Non-pigmented ciliary epithelial cell (primary cell): ENCODE measurements around the gene OSBPL2.

Source experiments
- DNase-seq: peaks from one replicate; pipeline ENCODE4 v3.0.0-alpha.2; 2010; ENCODE audit warnings: low read depth

OSBPL2 gene

DNA sequence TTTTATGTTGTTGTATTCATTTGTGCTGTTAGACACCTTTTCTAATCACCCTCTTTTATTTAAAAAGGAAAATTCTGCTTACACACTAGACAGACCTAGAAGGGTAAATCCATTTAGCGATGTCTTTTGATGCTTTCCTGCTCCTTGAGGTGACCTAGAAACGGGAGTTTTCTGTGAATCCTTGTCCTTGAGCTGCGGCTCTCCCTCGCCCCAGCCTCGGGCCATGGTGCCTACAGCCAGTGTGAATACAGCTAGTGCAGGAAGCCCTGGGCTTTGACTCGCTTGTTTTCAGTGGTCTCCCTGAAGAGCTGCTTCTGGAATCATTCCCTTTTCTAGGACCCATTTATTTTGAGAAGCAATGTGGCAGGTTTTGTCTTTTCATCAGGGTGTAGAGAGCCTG lies 46.8 kb downstream of the OSBPL2 start:
- no peak for DNase-seq

DNA sequence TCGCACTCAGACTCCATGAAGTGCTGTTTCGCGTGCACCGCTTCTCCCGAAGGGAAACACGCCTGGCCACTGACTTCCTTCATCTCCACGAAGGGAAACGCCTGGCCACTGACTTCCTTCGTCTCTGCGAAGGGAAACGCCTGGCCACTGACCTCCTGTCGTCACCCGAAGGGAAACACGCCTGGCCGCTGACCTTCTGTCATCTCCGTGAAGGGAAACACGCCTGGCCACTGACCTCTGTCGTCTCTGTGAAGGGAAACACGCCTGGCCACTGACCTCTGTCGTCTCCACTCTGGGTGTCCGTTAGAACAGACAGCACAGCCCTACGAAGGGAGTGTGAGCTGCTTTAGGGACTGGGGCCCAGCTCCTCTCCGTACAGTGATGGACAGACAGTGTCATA lies 47.4 kb downstream of the OSBPL2 start:
- DNase-seq, result no peak

DNA sequence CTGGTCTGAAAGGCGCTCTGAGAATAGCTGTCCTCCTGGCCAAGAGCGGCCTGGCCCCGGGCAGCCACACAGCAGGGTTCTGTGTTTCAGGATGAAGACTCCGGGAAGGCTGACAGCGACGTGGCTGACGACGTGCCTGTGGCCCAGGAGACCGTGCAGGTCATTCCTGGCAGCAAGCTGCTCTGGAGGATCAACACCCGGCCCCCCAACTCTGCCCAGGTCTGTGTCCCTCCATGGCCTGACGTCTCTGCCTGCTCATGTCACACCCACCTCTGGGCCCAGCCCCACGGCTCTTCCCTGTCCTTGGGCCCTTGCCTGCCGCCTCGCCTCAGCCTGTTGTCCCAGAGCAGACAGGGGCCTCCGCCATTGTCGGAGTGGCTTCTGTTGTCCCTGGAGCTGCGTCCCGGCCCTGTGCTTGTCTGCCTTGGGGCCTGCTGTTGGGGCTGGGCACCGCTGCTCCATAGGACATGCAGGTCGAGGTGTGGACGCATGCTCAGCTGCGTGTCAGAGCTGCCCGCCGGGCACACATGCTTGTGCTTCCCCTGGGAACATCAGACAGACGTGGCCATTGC lies 48.3 kb downstream of the OSBPL2 start:
- no peak for DNase-seq

DNA sequence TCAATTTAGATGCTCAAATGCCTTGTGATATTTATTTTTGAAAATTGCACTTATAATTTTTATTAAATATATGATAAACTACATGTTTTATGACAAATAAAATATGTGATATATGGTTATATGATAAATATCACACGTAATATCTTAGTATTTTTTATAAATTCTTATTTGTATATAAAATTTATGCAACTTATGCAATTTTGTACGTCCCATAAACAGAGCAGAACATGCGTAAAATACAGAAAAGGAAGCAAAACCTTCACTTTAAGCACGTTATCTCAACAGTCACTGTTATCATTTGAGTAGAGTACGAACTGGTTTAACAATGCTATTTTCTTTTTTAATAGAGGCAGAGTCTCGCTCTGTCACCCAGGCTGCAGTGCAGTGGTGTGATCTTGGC lies 48.8 kb downstream of the OSBPL2 start:
- no peak for DNase-seq

DNA sequence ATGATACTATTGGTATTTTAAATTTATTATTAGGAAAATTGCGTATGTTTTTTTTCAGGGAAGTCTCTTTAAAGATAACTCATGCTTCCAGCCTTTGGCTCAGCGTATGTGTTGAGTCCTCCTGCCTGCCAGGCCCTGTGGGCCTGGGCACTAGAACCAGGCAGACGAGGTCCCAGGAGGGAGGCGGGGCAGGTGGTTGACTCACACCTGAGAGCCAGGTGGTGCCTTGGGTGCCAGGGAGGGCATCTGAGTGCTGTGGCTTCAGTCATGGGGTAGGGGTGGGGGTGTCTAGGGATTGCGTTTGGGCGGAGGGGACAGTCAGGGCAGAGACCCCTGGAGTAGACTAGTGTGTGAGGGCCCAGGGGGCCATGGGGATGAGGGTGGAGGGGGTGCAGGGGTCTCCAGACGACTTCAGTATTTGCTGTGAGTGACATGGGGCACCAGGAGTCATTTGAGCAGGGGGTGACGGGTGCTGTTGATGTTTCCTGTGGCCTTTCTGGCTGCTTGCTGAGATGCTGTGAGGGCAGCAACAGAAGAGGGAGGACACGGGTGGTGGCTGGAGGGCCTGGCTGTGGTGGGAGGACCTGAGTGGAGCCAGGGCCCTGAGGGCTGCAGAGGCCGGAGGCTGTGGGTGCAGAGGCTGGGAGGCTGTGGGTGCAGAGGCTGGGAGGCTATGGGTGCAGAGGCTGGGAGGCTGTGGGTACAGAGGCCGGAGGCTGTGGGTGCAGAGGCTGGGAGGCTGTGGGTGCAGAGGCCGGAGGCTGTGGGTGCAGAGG lies 49.6 kb downstream of the OSBPL2 start:
- no peak for DNase-seq

DNA sequence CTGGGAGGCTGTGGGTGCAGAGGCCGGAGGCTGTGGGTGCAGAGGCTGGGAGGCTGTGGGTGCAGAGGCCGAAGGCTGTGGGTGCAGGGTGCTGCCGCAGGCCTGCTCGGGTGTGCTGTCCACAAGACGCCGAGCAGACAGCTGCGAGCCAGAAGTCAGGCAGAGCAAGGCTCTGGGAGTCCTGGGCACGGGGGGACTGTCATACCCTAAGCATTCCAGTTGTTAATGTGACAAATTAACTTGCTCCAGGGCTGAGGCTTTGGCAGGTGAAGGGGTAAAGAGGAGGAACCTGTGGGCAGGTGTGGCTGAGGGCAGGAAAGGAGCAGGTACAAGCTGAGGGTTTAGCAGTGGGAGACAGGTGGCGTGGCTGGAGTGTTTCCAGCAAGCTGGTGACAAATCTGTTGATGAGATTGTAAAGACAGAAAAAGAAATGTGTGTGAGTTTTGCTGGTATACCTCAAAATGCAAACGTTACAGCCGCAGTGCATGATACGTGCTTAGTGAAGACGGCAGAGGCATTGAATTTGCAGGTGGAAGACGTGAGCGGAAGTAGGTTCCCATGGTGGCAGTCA lies 50.3 kb downstream of the OSBPL2 start:
- DNase-seq, result no peak

DNA sequence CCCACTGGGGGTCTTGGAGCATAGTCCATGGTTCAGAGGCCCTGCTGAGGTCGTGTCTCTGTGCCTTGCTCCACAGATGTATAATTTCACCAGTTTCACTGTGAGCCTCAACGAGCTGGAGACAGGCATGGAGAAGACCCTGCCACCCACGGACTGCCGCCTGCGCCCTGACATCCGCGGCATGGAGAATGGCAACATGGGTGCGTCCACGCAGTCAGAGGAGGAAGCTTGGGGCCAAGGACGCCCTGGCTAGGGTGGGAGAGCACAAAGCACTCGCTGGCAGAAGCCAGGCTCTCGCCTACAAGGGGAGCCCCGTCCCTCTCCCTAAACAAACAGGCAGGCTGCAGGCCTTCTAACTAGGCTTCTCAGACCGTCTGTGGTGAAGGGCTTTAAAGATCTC lies 50.8 kb downstream of the OSBPL2 start:
- no peak for DNase-seq

DNA sequence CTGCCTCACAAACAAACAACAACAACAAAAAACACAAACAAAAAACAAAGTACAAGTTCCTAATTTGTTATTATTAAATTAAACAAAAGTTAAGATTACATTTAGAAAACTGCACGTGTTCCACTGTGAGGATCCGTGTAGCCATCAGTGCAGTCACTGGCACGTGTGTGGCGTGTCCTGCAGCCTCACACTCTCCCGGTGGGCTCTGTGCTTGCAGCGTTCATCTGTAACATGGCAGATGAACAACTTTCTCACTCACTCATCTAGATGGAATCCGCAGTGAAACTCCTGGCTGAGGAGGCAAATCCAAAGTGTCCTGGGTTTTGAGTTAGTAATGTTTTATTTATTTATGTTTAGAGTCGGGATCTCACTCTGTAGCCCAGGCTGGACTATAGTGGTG lies 51.6 kb downstream of the OSBPL2 start:
- no peak for DNase-seq

DNA sequence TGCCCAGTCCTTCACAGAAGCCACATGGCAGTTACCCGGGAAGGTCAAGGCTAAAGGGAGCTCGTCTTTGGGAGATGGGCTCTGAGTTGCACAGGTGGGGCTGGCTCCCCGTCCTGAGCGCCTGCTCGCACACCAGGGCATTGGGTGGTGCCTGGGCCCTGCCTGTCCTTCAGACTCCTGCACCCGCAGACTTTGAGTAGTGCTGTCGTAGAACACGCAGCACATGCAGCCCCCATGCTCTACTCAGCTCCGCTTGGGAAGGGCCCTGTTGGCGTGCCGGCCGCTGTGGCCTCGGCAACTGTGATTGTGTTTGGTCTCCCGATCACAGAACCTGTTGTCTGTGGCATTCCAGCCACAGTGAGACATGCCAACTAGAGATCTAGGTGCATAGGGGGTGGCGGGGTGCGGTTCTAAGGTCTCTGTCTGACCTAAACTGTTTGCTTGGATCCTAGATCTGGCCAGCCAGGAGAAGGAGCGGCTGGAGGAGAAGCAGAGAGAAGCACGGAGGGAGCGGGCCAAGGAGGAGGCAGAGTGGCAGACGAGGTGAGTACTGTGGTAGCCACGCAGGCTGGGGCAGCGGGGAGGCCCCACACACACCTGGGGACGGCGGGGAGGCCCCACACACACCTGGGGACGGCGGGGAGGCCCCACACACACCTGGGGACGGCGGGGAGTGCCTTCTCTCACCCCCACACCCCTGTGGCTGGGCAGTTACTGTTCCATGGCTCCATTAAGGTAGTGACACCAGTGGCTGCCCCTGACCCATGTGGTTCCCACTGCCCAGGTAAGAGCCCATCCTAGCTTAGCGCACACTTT lies 53.1 kb downstream of the OSBPL2 start:
- DNase-seq, result no peak

DNA sequence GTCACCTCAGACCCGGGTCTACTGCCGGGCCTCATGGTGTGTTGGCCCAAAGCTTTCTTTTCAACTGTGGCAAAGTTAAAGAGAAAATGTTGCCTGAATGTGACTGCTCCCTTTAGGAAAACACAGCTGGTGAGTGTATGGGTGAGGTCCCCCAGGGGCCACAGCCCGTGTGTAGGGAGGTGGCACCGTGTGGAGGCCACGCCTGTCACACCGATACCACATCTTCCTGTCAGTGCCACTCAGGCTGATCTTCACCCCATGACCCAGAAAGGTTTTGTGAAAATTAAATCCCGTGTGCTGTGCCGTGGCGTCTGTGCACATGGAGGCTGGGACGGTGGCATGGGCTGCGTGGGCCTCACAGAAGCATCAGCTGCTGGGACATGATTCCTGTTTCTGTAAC lies 53.8 kb downstream of the OSBPL2 start:
- no peak for DNase-seq

DNA sequence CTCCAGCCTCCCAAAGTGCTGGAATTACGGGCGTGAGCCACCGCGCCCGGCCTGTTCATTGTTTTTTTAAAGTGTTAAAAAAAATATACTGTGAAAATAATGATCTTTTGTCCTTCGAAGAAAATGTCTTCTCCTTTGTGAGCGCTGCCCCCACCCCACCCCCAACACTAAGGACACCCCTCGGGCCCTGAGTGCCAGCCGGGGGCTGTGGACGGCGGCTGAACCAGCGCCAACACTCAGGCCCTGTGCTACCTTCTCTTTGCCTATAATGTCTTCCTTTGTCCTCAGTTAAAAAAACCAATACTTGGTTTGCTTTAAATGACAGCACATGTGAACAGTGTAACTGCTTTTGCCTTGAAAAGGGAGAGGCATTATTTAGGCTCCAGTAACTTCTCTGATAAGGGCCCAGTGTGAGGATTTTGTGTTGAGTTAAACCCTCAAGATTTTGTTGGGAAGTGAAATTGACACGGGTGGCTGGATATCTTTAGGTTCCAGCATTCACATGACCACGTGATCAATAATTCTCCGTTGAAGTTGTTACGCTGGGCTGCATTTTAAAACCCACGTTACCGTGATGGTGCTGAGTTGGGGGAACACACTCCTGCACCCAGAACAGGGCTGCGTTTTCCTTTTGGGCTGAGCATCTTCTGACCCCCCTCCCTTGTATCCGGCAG lies 54.9 kb downstream of the OSBPL2 start:
- DNase-seq, result no peak

DNA sequence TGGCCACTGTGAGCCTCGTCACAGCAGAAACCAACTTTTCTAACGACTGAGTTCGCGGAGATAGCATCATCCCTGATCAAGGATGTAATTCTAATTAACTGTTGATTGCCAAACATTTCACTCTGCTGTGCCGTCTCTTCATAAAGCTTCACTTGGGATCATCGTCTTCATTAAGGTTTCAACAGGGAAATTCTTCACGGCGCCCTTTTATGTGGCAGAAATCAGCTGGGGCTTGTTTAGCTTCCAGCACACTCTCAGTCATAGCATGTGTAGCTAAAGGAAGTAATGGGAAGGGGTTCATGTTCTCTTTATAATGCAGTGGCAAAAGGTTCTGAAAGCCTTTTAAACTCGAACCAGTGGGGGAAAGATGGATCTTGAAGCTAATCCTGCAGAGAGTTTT lies 55.6 kb downstream of the OSBPL2 start:
- DNase-seq, result no peak

DNA sequence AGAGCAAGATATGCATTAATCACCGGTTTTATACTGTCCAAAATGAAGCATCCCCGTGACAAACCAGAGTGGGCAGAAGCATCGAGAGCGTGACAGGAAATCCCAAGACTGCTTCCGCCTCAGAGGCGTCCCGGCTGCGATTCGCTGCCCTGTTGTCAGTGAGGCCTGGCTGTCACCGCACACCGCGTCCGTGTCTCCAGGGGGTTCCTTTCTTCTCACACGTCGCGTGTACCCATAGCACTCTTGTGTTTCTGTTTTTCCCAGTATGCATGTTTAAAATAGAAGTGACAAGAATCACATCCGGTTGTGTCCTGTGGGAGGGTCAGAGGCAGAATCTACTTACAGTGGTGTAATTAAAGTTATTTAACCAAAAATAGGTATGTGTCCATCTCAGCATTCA lies 56.2 kb downstream of the OSBPL2 start:
- no peak for DNase-seq

DNA sequence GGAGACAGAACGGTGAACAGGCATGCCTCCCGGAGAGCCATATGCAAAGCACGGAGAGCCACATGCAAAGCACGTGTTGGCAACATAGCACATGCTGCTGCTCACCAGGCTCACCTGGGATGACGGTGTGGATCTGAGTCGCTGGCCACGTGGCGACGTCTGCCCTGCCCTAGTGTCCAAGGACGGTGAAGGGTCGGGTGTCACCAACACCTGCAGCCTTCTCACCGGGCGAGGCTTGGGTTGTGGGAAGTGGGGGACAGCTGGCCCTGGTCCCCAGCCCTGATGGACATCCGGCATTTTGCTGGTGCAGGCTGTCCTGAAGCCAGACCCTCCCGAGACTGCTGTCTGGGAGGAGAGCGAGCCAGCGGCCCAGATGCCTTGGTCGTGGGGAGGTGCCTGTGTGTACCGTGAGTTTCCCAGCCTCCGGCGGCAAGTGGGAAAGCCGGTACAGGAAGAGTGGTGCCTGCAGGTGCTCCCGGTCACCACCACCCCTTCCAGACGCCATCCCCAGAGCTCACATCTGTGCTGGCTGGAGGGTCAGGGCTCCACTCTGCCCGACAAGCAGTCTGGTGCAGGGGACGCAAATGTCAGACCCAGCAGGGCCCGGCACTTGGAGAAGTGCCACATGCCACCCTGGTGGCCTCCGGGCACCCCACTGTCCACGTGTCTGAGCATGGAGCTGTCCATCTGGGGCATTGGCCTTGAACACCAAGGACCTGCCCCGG lies 58.6 kb downstream of the OSBPL2 start:
- DNase-seq, result no peak

DNA sequence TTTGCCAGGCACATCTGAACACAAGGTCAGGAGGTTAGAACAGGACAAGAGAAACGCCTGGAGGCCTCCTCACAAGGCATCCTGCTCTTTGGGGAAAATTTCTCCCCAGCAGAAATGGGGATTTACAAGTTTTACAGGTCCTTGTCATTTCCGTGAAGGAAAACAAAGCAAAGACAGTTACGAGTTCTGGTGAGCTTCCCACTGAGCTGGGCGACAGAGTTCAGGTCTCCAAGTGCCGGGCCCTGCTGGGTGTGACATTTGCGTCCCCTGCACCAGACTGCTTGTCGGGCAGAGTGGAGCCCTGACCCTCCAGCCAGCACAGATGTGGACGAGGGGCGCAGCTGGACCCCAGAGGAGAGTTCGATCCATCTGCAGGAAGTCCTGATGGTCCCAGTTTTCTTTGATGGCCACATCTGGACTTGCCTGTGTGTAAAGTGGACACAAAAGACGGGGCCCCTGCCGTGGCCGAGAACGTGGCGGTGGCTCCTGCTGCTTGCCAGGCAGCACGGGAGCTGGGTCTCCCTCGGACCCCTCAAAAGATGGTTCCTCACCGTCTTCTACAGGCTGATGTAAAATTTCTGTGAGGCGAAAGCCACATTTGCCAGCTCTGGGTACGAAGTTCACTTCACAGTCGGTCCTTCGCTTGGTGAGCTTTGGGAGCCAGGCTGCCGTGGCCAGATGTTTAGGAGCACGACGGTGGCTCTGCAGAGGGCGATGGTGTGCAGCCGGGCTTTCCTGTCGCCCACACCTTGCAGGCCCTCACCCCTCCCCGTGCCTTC lies 59.3 kb downstream of the OSBPL2 start:
- DNase-seq, result no peak

DNA sequence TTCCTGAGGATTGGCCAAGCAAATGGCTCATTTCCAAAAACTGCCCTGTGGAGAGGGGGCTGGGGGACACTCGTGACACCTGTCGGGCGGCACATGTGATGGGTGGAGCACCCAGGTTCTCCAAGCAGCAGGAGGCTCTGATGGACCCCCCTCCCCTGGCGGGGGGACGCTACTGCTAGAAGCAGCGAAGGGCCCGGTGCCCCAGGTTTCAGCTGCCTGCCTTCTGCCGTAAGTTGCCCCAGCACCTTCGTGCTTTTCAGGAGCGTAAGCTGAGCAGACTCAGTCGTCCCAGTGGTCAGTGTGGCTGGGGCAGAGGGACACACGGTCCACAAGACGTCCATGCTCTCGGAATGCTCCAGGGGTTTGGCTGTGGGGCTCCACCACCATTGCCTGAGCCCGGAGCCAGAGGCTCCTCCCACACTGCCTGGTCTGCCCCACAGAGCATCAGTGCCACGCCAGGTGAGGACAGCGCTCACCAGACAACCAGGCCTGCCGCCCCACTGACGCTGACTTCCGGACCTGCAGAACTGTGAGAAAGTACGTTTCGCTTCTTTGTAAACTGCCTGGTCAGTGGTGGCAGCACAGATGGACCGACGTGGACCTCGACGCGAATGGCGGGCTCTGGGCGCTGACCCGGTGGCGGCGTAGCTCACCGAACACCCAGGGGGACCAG lies 60.4 kb downstream of the OSBPL2 start:
- no peak for DNase-seq

DNA sequence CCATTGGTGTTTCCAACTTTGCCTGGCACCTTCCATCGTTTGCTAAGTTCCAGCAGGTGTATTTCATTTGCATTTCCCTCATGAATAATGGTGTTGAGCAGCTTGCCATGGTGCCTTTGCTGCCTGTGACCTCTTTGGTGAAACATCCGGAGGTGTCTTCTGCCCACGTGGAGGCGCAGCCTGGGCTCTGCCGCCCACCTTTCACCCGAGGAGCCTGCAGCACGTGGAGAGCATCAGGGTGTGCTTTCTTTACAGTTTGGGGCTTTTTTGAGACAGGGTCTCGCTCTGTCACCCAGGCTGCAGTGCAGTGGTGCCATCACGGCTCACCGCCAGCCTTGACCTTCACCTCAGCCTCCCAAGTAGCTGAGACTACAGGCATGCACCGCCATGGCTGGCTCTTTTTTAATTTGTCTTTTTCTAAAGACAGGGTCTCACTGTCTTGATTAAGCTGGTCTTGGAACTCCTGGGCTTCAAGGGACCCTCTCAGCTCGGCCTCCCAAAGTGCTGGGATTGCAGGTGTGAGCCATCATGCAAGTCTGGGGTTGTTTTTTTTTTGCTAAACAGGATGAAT lies 61.4 kb downstream of the OSBPL2 start:
- DNase-seq, result no peak

DNA sequence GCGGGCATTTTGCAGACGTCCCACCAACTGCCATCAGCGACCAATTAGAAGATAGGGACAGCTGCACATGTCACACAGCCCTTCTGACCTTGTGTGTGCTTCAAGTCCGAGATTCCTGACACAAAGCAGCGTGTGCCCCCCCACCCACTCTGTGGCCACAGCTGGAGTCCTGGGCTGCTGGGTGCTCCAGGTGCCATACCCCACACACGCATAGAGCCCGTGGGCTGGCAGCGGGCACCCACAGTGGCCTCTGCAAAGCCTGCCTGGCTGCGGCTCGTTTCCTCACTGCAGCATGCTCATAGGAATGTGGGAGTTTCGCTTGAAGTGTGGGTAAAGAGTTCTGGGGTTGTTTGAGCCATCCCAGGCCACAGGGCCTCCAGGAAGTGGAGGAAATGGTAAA lies 62.0 kb downstream of the OSBPL2 start:
- no peak for DNase-seq

DNA sequence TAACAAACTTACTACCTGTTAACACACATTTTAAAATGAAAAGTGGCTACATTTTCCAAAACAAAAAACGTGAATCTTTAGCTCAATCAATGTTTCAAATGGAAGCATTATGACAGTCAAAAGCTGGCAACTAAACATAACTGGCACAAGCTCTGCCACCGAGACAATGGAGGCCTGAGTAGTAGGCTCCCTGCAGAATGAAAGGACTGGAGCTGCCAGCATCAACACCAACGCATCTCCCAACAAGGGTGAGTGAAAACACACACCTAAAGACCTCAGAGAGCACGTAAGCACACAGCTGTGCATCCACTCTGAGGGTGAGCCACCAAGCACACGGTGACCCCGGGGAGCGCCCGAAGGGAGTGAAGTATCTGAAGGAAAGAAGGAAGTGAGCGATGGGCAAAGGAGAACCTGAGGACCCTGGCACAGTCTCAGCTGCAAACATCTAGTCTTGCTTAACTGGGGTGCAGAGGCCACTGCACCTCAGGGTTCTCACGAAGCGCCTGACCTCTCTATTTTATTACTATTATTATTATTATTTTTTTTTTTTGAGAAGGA lies 62.9 kb downstream of the OSBPL2 start:
- no peak for DNase-seq
